ENCODE data around the gene NEUROG2.

NEUROG2 gene

GRCh38 chr4:112521123-112522023 is 5.4 kb upstream of the NEUROG2 start:
- no peak for DNase-seq (ENCODE audit: low read depth, low spot score)

DNA sequence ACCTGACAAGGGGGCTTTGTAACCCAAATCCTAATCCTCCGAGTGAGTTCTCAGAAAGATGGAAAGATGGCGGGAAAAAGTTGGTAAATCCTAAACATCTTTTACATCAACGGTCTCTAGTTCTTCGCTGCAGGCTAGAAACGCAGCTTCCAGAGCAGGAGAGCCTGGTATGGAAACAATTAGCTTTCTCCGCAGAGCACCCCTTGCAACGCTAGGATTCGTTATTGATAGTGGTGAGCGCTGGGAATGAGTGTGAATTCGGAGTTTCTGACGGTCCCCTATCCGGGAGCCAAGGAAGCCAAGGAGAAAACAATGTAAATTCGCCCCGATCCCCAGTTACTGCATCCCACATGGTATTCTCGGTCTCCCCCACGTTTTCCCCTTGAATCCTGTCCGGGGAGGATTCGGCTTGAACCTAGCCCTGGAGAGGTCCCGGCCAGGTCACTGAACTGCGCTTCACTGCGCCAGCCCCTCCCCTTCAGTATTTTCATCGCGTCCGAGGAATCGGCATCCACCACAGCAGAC is 4.7 kb upstream of the NEUROG2 start:
- DNase-seq (ENCODE audit: low read depth, low spot score) = no peak

GRCh38 chr4:112519689-112520597 is 4.0 kb upstream of the NEUROG2 start:
- DNase-seq (ENCODE audit: low read depth, low spot score) = no peak

GRCh38 chr4:112518675-112519074 is 2.7 kb upstream of the NEUROG2 start:
- no peak for DNase-seq (ENCODE audit: low read depth, low spot score)

- DNase-seq (ENCODE audit: low read depth, low spot score) = no peak
Observed at GRCh38 chr4:112517911-112518310, 1.9 kb upstream of the NEUROG2 start.

DNA sequence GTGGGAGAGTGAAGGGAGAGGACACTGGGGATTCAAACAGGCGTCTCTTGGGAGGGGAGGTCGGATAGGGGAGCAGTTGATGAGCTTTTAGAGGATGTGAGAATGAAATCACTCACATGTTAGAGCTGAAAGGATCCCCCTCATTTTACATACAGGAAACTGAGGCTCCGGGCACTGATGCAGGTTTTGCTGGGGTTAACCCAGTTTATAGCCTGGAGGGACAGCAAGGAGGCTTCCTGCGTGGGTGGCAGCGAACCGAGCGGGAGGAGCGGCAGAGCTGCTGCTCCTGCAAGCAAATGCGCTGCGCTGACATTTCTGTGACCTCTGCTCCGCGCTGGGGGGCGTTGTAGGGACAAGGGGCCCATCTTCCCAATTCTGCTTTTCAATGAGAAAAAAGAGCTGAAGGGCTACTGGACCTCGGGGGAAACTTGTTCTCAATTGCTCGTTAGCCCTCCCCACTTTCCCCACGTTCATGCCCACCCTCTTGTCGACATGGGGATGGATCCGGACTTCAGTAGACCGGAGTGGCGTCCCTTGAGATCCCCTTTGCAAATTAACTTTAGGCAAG is 1.2 kb upstream of the NEUROG2 start:
- DNase-seq (ENCODE audit: low read depth, low spot score) = no peak

GRCh38 chr4:112516471-112517066 is 589 bp upstream of the NEUROG2 start:
- DNase-seq (ENCODE audit: low read depth, low spot score) = no peak

- DNase-seq (ENCODE audit: low read depth, low spot score) = no peak
Observed at GRCh38 chr4:112515198-112516065, 548 bp downstream of the NEUROG2 start.

- no peak for DNase-seq (ENCODE audit: low read depth, low spot score)
Observed at GRCh38 chr4:112514647-112515197, 1.3 kb downstream of the NEUROG2 start.

- DNase-seq (ENCODE audit: low read depth, low spot score) = no peak
Observed at GRCh38 chr4:112513971-112514646, 1.9 kb downstream of the NEUROG2 start.

GRCh38 chr4:112511803-112512118 is 4.2 kb downstream of the NEUROG2 start:
- no peak for DNase-seq (ENCODE audit: low read depth, low spot score)

- no peak for DNase-seq (ENCODE audit: low read depth, low spot score)
Observed at GRCh38 chr4:112511093-112511802, 4.7 kb downstream of the NEUROG2 start.

DNA sequence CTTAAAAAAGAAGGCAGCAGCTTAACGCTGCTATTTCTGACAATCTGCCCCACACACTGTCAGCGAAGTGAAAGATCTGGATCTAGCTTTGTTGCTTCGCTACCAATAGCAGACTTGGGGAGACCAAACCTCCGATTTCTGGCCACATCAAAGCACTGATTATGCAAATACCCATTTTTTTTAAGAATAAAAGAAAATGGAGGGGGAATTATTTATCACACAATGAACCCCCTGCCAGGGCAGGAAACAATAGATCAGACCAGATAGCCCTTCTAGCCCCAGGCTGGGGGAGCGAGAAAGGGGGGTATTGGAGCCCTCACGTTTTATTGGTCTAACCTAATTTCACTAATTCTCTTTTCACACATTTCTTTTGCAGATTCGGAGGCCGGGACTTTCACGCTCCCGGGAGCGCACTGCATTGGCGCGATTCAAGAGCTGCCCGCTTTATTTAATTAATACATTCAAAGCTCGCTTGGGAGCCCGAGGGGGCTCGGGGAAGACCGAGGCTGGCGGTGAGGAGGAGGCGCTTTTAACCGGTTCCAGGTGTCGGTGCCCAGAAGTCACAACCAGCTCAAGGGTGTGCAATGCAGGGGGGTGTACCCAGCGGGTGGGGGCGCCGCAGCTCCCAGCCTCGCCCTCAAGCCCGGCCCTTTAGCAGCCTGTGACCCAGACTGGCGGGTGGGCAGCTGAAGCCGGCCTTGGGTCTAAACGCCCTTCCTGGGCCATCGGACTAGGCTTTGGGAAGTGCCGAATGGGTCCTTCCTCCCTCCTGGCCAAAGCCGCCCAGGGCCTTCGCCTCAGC is 5.5 kb downstream of the NEUROG2 start:
- DNase-seq (ENCODE audit: low read depth, low spot score) = no peak

DNA sequence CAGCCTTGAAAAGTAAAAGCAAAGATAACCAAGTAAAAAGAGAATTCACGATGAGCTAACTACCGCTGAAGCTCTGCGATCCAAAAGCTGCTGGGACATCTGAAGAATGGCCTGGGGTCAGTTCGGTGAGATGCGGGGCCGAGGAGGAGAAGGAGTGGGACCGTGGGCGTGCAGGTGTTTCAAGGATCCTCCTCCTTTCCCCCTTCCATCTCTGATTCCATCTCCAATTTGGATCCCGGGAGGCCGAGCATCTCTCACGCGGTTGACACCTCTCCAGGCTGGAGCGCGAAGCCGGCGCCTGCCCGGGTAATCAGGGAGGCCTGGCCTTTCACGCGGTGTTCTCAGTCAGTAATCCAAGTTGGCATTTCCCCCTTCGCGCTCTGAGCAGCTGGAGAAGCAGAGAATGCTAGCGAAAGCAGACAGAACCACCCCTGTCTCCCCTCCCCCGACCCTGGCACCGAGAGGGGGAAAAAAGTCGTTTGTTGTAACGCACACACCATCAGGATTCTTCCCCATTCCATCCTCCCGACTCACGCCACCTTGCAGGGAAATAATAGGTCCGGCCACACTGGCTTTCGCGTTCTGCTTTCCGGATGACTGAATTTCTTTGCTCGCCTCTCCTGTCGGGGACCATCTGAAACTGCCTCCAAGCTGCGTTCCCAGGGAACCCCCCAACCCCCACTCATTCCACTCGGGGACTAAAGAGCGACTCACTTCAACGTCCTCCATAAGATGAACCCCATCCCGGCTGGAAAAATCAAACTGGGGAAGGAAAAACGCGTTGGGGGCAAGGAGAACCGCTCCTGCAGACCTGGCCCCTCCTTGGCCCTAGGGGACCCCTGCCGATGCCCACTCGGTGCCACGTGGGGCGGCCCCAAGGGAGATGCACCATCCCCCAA is 6.5 kb downstream of the NEUROG2 start:
- DNase-seq (ENCODE audit: low read depth, low spot score) = no peak

GRCh38 chr4:112508356-112508755 is 7.6 kb downstream of the NEUROG2 start:
- no peak for DNase-seq (ENCODE audit: low read depth, low spot score)

- no peak for DNase-seq (ENCODE audit: low read depth, low spot score)
Observed at GRCh38 chr4:112504807-112505206, 11.2 kb downstream of the NEUROG2 start.

- no peak for DNase-seq (ENCODE audit: low read depth, low spot score)
Observed at GRCh38 chr4:112502871-112503270, 13.1 kb downstream of the NEUROG2 start.
